ENCODE data around the gene KLHL6.
"Not testable (repeated sequence)": the region's sequence is repeated elsewhere in the genome, so short reads cannot be mapped to it uniquely, and the experiment has no call there.

Gene KLHL6

DNA sequence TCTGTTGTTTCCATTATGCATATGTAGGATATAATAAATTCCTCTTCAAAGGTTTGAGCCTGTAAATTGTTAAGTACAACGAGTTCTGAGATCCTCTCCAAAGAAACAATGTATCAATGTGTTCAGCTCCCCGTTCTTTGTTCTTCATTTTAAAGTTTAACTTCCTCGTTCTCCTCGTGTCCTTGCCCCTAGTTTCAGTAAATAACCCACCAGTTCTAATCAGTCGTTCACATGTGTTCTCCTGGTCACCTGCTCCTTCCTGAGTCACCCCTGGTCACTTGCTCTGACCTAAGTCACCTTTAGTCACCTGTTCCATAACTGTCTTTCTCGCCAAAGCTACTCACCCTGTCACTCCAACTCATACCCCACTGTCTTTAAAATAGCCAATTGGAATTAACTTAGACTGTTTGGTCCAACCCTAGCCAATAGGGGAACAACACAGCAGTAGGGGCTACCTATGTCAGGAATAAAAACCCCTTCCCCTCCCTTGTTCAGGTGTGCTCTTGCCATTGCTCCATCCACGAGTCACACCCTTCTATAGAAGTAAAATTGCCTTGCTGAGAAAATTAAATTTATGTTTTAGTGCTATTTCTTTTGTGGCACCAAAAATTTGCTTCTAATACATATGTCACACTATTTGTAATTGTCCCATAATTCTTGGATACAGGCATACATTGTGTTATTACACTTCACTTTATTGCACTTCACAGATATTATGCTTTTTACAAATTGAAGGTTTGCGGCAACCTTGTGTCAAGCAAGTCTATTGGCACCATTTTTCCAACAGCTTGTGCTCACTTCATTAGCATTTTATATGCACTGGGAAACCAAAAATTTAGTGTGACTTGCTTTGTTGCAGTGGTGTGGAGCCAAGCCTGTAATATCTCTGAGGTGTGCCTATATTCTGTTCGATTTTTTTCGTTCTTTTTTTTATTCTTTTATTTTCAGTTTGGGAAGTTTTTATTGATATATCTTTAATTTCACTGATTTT lies 111.8 kb downstream of the KLHL6 start:
- no peak for DNase-seq

DNA sequence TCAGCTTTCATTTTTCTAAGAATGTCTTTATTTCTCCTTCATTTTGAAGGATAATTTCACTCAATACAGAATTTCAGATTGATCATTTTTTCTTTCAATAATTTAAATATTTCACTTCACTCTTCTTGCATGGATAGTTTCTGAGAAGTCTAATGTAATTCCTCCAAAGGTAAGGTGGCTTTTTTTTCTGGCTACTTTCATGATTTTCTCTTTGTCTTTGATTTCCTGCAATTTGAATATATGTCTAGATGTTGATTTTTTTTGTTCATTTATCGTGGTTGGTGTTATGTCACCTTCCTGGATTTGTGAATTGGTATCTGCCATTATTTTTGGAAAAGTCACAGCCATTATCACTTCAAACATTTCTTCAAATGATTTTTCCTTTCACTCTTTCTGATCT lies 112.5 kb downstream of the KLHL6 start:
- no peak for DNase-seq

DNA sequence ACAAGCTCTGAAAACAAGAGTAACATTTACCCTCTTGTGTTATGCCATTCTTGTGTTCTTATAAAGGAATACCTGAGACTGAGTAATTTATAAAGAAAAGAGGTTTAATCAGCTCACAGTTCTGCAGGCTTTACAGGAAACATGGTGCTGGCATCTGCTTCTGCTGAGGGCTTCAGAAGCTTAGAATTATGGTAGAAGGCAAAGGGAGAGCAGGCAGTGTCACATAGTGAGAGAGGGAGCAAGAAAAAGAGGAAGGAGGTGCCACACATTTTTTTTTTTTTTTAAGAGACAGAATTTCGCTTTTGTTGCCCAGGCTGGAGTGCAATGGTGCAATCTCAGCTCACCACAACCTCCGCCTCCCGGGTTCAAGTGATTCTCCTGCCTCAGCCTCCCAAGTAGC lies 115.0 kb downstream of the KLHL6 start:
- not testable (repeated sequence) for DNase-seq

DNA sequence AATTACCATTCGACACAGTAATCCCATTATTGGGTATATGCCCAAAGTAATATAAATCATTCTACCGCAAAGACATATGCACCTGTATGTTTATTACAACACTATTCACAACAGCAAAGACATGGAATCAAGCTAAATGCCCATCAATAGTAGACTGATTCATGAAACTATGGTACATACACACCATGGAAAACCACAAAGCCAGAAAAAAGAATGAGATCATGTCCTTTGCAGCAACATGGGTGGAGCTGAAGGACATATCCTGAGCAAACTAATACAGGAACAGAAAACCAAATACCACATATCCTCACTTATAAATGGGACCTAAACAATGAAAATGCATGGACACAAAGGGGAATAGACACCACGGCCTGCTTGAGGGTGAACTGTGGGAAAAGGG lies 116.0 kb downstream of the KLHL6 start:
- no peak for DNase-seq

DNA sequence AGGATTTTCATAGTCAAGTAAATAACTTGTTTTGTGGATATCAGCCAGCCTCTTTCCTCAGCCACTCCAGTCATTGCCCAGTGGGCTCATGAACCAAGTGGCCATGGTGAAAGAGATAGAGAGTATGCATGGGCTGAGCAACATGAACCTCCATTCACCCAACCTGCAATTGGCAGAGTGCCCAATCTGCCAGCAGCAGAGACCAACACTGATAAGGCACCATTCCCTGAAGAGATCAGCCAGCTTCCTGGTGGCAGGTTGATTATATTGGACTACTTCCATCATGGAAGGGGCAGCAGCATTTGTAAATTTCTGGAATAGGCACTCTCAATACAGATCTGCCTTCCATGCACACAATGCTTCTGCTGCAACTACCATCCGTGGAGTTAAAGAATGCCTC lies 116.8 kb downstream of the KLHL6 start:
- DNase-seq, result peak; percentile 45

DNA sequence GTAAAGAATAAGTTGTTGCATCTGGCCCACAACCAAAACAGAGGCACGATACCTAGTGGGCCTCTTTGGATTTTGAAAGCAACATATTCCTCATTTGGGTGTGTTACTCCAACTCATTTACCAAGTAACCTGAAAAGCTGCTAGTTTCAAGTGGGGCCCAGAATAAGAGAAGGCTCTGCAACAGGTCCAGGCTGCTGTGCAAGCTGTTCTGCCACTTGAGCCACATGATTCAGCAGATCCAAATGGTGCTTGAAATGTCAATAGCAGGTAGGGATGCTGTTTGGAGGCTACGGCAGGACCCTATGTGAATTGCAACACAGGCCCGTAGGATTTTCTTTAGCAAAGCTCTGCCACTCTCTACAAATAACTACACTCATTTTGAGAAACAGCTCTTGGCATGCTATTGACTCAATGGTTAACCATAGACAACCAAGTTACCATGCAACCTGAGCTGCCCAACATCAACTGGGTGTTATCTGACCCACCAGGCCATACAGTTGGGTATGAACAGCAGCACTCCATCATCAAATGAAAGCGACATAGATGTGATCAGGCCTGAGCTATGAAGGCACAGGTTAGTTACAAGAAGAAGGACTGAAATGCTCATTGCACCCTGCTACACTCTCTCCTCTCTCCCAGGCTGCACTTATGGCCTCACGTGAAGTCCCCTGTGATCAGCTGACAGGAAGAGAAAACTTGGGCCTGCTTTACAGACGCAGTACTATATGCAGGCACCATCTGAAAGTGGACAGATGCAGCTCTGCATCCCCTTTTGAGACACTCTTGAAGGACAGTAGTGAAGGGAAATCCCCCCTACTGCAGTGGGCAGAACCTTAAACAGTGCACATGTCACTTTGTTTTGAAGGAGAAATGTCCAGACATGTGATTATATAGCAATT lies 117.6 kb downstream of the KLHL6 start:
- DNase-seq, result no peak
